AG04450 (cell line): Measurements from ENCODE around the gene ACTN4. TPM values are rescaled to one million over a fixed set of nuclear protein-coding genes. Genes with fewer than 3 reads are reported as not detected.

ENCODE experiments used
- CTCF ChIA-PET: fragments of 300-600, 350-600 bp; formaldehyde crosslinking; extraction: SDS; loops from one replicate; lab custom pipeline; 2022; ENCODE audit warnings: antibody characterized with exemption, inconsistent platforms; lab: Charles Lee
- POLR2A ChIA-PET: fragments of 350-600 bp; formaldehyde crosslinking; extraction: SDS; loops from one replicate; lab custom pipeline; 2021; ENCODE audit warnings: antibody characterized with exemption, inconsistent platforms; lab: Yijun Ruan, JAX
- DNase-seq: peaks from one replicate; pipeline ENCODE4 v3.0.0-alpha.2; 2011; ENCODE audit warnings: low read depth, low spot score
- H3K27ac ChIP-seq: one replicate; pipeline ENCODE4 v1.5.1; 2012; ENCODE audit warnings: low read depth, low read length, control low read depth
- H3K27me3 ChIP-seq: one replicate; pipeline ENCODE4 v1.6.0; 2012; ENCODE audit warnings: low read length; ENCODE audit not compliant: control insufficient read depth, insufficient read depth
- H3K4me3 ChIP-seq: 2 replicates; pipeline ENCODE4 v1.5.1; 2011; ENCODE audit warnings: mild to moderate bottlenecking, low read depth, low read length, control low read depth
- H3K9me3 ChIP-seq: 2 replicates; pipeline ENCODE4 v1.5.1; 2012; ENCODE audit warnings: low read length; ENCODE audit not compliant: control insufficient read depth, insufficient read depth
- CTCF ChIP-seq: IDR thresholded peaks from 2 replicates; pipeline ENCODE4 v1.5.1; 2011; ENCODE audit warnings: low read depth, low read length, control low read depth, inconsistent platforms
- polyA plus RNA-seq: library from polyadenylated mRNA; depleted of rRNA; stranded (reverse); fragments of >200 nt; gene quantifications from 2 replicates; pipeline ENCODE4 v1.2.3, GENCODE V29; 2011

Gene ACTN4
- polyA plus RNA-seq, 1 experiment, result 300 TPM

- no peak overlapping the region for H3K27ac ChIP-seq
- CTCF ChIA-PET, result interaction anchor here (0.6 kb wide), 1 partner anchor 54 kb away, joined by 3 read pairs; no protein-coding TSS in a partner anchor
- TF ChIP-seq CTCF, result no peak
- H3K4me3 ChIP-seq, result no peak overlapping the region
- no peak for DNase-seq
- POLR2A ChIA-PET, result interaction anchor here (1.0 kb wide), 1 partner anchor 29 kb away, joined by 3 read pairs; no protein-coding TSS in a partner anchor
- no peaks in the 10 kb centered on the region for H3K9me3 ChIP-seq
- H3K27me3 ChIP-seq, result no peaks in the 10 kb centered on the region
Observed at GRCh38 chr19:38687837-38688378, 40.5 kb downstream of the ACTN4 start.

- Histone ChIP-seq H3K4me3 (no peak overlapping the region), H3K27ac (no peak overlapping the region), H3K27me3 (no peaks in the 10 kb centered on the region), H3K9me3 (no peaks in the 10 kb centered on the region)
- ChIA-PET POLR2A (no interaction called here), CTCF (no interaction called here)
- no peak for DNase-seq
- TF ChIP-seq CTCF, result no peak
Observed at GRCh38 chr19:38690146-38690545, 42.7 kb downstream of the ACTN4 start.

- CTCF ChIA-PET, result interaction anchor here (1.3 kb wide), 1 partner anchor 288 kb away, joined by 3 read pairs; the partner anchor contains the start of gene FAM98C
Observed at GRCh38 chr19:38690832-38691231, 43.4 kb downstream of the ACTN4 start.

GRCh38 chr19:38691938-38692457 lies 44.5 kb downstream of the ACTN4 start:
- peak; percentile 55 for DNase-seq
- Histone ChIP-seq H3K9me3 (no peaks in the 10 kb centered on the region), H3K27ac (peak overlapping the region; percentile 94), H3K27me3 (no peaks in the 10 kb centered on the region), H3K4me3 (no peak overlapping the region)
- CTCF ChIA-PET, result interaction anchor here (1.3 to 2.1 kb wide), 2 partner anchors 9 to 289 kb away, joined by 3 to 7 read pairs; partner anchors contain the start of gene FAM98C
- POLR2A ChIA-PET, result interaction anchor here (0.6 to 3.1 kb wide), 5 partner anchors 8 to 44 kb away, joined by 3 to 12 read pairs (median 3); partner anchors contain the start of gene ACTN4
- no peak for TF ChIP-seq CTCF

More at GRCh38 chr19:38690832-38691231, 43.4 kb downstream of the ACTN4 start:
- POLR2A ChIA-PET, result interaction anchor here (0.6 to 1.2 kb wide), 3 partner anchors 10 to 176 kb away, joined by 3 to 4 read pairs (median 3); no protein-coding TSS in a partner anchor
- Histone ChIP-seq H3K27me3 (no peaks in the 10 kb centered on the region), H3K27ac (no peak overlapping the region), H3K4me3 (no peak overlapping the region), H3K9me3 (no peaks in the 10 kb centered on the region)
- no peak for DNase-seq
- TF ChIP-seq CTCF, result no peak
